Ectodermal cell (in vitro differentiated cells): ENCODE results near the gene UBQLN2.
"Not testable (repeated sequence)": the region's sequence is repeated elsewhere in the genome, so short reads cannot be mapped to it uniquely, and the experiment has no call there.

Experiments used
- H3K27ac ChIP-seq: 2 replicates; pipeline ENCODE4 v1.7.0; 2013; ENCODE audit warnings: mild to moderate bottlenecking, low read depth, low read length; ENCODE audit not compliant: insufficient read depth, poor library complexity, severe bottlenecking
- H3K27me3 ChIP-seq: 2 replicates; pipeline ENCODE4 v1.7.0; 2013; ENCODE audit warnings: mild to moderate bottlenecking, low read length; ENCODE audit not compliant: insufficient read depth, control insufficient read depth, poor library complexity, severe bottlenecking
- H3K36me3 ChIP-seq: one replicate; pipeline ENCODE4 v1.7.0; 2013; ENCODE audit warnings: low read length; ENCODE audit not compliant: control insufficient read depth, insufficient read depth
- H3K4me1 ChIP-seq: one replicate; pipeline ENCODE4 v1.7.0; 2013; ENCODE audit warnings: low read length; ENCODE audit not compliant: control insufficient read depth, insufficient read depth
- H3K4me3 ChIP-seq: 2 replicates; pipeline ENCODE4 v1.7.0; 2013; ENCODE audit warnings: low read depth, low read length, control low read depth; ENCODE audit not compliant: insufficient read depth
- H3K9me3 ChIP-seq: 2 replicates; pipeline ENCODE4 v1.7.0; 2013; ENCODE audit warnings: mild to moderate bottlenecking, low read length, moderate library complexity; ENCODE audit not compliant: control insufficient read depth
- WGBS, 2 experiments: methylation state at CpG; one replicate each; pipeline ENCODE4 v1.1.7; 2013; ENCODE audit warnings: missing lambda C conversion rate in 2 of 2; 5-methylcytosine and 5-hydroxymethylcytosine counted together

Gene UBQLN2

DNA sequence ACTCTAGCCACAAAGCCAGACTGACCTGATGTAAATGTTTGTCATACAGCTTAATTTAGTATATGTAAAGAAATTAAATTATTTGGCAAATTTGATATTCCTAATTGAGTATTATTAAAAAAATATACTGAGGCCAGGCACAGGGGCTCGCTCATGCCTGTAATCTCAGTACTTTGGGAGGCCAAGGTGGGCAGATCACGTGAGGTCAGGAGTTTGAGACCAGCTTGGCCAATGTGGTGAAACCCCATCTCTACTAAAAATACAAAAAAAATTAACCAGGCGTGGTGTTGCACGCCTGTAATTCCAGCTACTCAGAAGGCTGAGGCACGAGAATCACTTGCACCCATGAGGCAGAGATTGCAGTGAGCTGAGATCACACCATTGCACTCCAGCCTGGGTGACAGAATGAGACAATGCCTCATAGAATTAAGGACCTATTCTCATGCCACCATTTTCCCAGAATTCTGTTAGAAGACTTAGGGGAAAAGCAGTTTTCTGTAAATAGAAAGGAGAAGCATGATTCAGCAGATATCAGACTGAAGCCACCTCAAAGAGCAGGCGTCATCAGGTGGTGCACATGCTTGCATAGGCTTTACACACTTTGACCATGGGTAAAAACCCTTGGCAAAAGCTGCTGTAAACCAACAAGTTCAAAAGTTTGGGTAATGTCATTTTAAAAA, 6.1 kb downstream of the UBQLN2 start:
- H3K4me1 ChIP-seq = no peaks in the 10 kb centered on the region
- WGBS, 2 experiments = 94 to 99% methylated on average over 6 of the region's 6 CpGs
- no peak overlapping the region for H3K4me3 ChIP-seq
- no peaks in the 10 kb centered on the region for H3K36me3 ChIP-seq
- H3K9me3 ChIP-seq = no peaks in the 10 kb centered on the region
- H3K27me3 ChIP-seq = no peaks in the 10 kb centered on the region
- H3K27ac ChIP-seq = no peak overlapping the region

DNA sequence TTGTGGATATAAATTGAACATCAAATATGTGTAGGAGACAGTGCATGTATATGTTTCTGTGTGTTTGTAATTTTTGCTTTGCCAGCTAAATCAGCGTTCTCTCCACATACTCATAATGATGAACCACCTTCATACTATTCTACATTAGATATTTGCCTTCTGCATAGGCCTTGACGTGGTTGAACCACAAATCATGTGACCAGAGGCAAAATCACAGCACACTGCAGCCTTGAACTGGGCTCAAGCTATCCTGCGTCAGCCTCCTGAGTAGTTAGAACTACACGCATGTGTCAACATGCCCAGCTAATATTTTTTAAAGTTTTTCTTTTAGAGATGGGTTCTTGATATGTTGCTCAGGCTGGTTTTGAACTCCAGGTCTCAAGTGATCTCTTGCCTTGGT, 9.5 kb downstream of the UBQLN2 start:
- Histone ChIP-seq H3K9me3 (no peaks in the 10 kb centered on the region), H3K27me3 (no peaks in the 10 kb centered on the region), H3K27ac (no peak overlapping the region), H3K4me3 (no peak overlapping the region), H3K36me3 (no peaks in the 10 kb centered on the region), H3K4me1 (no peaks in the 10 kb centered on the region)
- WGBS, 2 experiments = 83 to 99% methylated on average over 4 of the region's 4 CpGs

DNA sequence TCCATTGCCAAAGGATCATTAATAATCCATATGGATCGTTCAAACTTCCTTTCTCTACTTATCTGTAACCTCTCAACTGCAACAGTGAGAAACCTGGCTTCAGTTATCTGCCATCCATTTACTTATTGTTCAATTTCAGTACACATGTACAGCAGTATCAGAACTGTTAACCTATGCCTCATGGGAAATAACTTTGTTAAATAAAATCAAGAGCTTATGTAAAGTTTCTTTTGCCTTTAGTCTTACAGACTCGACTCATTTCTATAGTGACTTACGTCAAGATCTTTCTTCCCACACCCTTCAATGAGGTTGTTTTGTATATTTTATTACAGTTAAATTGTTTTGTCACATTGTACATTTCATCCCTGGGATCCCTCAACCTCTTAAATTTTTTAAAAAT, 11.4 kb downstream of the UBQLN2 start:
- H3K27me3 ChIP-seq = no peaks in the 10 kb centered on the region
- no peaks in the 10 kb centered on the region for H3K9me3 ChIP-seq
- H3K27ac ChIP-seq = no peak overlapping the region
- WGBS, 2 experiments = 90 to 91% methylated on average over 1 of the region's 3 CpGs
- no peaks in the 10 kb centered on the region for H3K36me3 ChIP-seq
- H3K4me3 ChIP-seq = no peak overlapping the region
- no peaks in the 10 kb centered on the region for H3K4me1 ChIP-seq

DNA sequence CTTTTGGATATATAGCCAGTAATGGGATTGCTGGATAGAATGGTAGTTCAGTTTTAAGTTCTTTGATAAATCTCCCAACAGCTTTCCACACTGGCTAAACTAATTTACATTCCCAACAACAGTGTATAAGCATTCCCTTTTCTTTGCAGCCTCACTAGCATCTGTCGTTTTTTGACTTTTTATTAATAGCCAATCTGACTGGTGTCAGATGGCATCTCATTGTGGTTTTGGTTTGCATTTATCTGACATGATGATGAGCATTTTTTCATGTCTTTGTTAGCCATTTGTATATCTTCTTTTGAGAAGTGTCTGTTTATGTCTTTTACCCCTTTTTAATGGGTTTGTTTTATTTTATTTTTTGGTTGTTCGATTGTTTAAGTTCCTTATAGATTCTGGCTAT, 13.3 kb downstream of the UBQLN2 start:
- no peaks in the 10 kb centered on the region for H3K9me3 ChIP-seq
- WGBS, 2 experiments = 81 to 90% methylated on average over 2 of the region's 2 CpGs
- no peak overlapping the region for H3K27ac ChIP-seq
- no peaks in the 10 kb centered on the region for H3K4me1 ChIP-seq
- H3K27me3 ChIP-seq = no peaks in the 10 kb centered on the region
- no peaks in the 10 kb centered on the region for H3K36me3 ChIP-seq
- H3K4me3 ChIP-seq = no peak overlapping the region

- WGBS, 2 experiments = 95% methylated on average over 10 of the region's 11 CpGs
- no peaks in the 10 kb centered on the region for H3K4me1 ChIP-seq
- no peaks in the 10 kb centered on the region for H3K9me3 ChIP-seq
Observed at GRCh38 chrX:56588397-56589188, 25.2 kb downstream of the UBQLN2 start.

DNA sequence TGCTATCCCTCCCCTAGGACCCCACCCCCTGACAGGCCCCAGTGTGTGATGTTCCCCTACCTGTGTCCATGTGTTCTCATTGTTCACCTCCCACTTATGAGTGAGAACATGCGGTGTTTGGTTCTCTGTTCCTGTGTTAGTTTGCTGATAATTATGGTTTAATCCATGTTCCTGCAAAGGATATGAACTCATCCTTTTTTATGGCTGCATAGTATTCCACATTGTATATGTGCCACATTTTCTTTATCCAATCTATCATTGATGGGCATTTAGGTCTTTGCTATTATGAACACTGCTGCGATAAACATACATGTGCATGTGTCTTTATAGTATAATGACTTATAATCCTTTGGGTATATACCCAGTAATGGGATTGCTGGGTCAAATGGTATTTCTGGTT, 28.4 kb downstream of the UBQLN2 start:
- not testable (repeated sequence) for H3K4me1 ChIP-seq, H3K9me3 ChIP-seq, H3K27ac ChIP-seq, H3K36me3 ChIP-seq, H3K27me3 ChIP-seq, H3K4me3 ChIP-seq
- WGBS, 2 experiments = 86% methylated on average over 1 of the region's 2 CpGs; no CpG with 5 or more reads in 1 of the 2 experiments

More at GRCh38 chrX:56588397-56589188, 25.2 kb downstream of the UBQLN2 start:
- Histone ChIP-seq H3K27me3 (no peaks in the 10 kb centered on the region), H3K27ac (no peak overlapping the region), H3K36me3 (no peaks in the 10 kb centered on the region), H3K4me3 (no peak overlapping the region)

- Histone ChIP-seq H3K36me3 (no peaks in the 10 kb centered on the region), H3K9me3 (no peaks in the 10 kb centered on the region), H3K27me3 (no peaks in the 10 kb centered on the region), H3K27ac (no peak overlapping the region), H3K4me3 (no peak overlapping the region), H3K4me1 (no peaks in the 10 kb centered on the region)
- 100% methylated on average over 1 of the region's 2 CpGs; no CpG with 5 or more reads in 1 of the 2 experiments for WGBS, 2 experiments
Observed at GRCh38 chrX:56600141-56600540, 36.7 kb downstream of the UBQLN2 start.

- Histone ChIP-seq H3K27me3 (no peaks in the 10 kb centered on the region), H3K27ac (no peak overlapping the region), H3K4me3 (no peak overlapping the region), H3K9me3 (no peaks in the 10 kb centered on the region), H3K36me3 (no peaks in the 10 kb centered on the region), H3K4me1 (no peaks in the 10 kb centered on the region)
- WGBS, 2 experiments = 90% methylated on average over 3 of the region's 3 CpGs
Observed at GRCh38 chrX:56600987-56601386, 37.6 kb downstream of the UBQLN2 start.

DNA sequence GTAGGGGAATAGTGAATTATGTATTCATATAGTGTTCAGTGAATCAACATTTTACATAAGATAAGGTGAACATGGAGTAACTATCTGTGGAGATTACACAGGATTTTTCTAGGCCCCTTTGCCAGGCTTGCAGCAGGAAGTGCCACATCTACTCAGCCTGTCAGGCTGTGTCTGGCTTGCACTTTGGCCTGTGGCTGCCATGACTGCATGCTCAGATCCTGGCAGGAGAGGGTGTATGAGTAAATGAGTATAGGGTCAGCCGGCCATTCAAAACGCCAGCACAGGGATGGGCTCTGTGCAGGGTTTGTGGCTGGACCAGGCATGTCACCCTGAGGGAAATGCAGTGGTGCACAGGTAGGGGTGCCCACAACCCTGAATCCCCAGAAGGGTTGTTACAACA, 51.9 kb downstream of the UBQLN2 start:
- Histone ChIP-seq H3K4me1 (no peaks in the 10 kb centered on the region), H3K9me3 (no peaks in the 10 kb centered on the region), H3K27ac (no peak overlapping the region), H3K4me3 (no peak overlapping the region), H3K27me3 (no peaks in the 10 kb centered on the region), H3K36me3 (no peaks in the 10 kb centered on the region)
- WGBS, 2 experiments = 91 to 96% methylated on average over 2 of the region's 2 CpGs
